GM23338 (cell line): Measurements from ENCODE around the gene CTNND2. TPM values are rescaled to one million over a fixed set of nuclear protein-coding genes. Genes with fewer than 3 reads are reported as not detected.

Source experiments
- ATAC-seq: fragments of 200-7000 bp; cut with Tn5 transposase; 3 replicates; pipeline ENCODE4 v1.9.1; 2020
- DNase-seq: peaks from one replicate; pipeline ENCODE4 v3.0.0-alpha.2; 2015; ENCODE audit warnings: low spot score
- H2AFZ ChIP-seq: fragments of 200-600 bp; sonication (generic); 2 replicates; pipeline ENCODE4 v1.8.0; 2016; ENCODE audit warnings: antibody characterized with exemption, mild to moderate bottlenecking, moderate library complexity
- H3F3A ChIP-seq: fragments of 200-600 bp; sonication (generic); replicated peaks from 2 replicates; pipeline ENCODE4 v1.8.0; 2017; ENCODE audit warnings: antibody characterized with exemption, mixed run types, low read depth
- H3K27ac ChIP-seq: fragments of 200-600 bp; sonication (generic); 2 replicates; pipeline ENCODE4 v1.6.1; 2016; ENCODE audit warnings: low read depth
- H3K27me3 ChIP-seq: fragments of 200-600 bp; sonication (generic); 2 replicates; pipeline ENCODE4 v1.8.0; 2016; ENCODE audit warnings: mild to moderate bottlenecking, mixed run types, moderate library complexity; ENCODE audit not compliant: insufficient read depth
- H3K36me3 ChIP-seq: fragments of 200-600 bp; sonication (generic); 2 replicates; pipeline ENCODE4 v1.8.0; 2016; ENCODE audit warnings: mild to moderate bottlenecking; ENCODE audit not compliant: insufficient read depth
- H3K4me1 ChIP-seq: fragments of 200-600 bp; sonication (generic); 2 replicates; pipeline ENCODE4 v1.8.0; 2016; ENCODE audit warnings: mild to moderate bottlenecking, moderate library complexity; ENCODE audit not compliant: insufficient read depth
- H3K4me2 ChIP-seq: fragments of 200-600 bp; sonication (generic); 2 replicates; pipeline ENCODE4 v1.7.1; 2017; ENCODE audit warnings: mixed run types
- H3K4me3 ChIP-seq: fragments of 200-600 bp; sonication (generic); 2 replicates; pipeline ENCODE4 v1.6.1; 2016; ENCODE audit warnings: mixed run types
- H3K79me2 ChIP-seq: fragments of 200-600 bp; sonication (generic); replicated peaks from 2 replicates; pipeline ENCODE4 v1.8.0; 2017; ENCODE audit warnings: mild to moderate bottlenecking; ENCODE audit not compliant: insufficient read depth
- H3K9me2 ChIP-seq: fragments of 200-600 bp; sonication (generic); 2 replicates; pipeline ENCODE4 v1.8.0; 2017; ENCODE audit not compliant: insufficient read depth
- H4K20me1 ChIP-seq: fragments of 200-600 bp; sonication (generic); replicated peaks from 2 replicates; pipeline ENCODE4 v1.8.0; 2017; ENCODE audit warnings: mild to moderate bottlenecking; ENCODE audit not compliant: insufficient read depth
- H3K27ac Mint-ChIP-seq: 2 replicates; pipeline ENCODE4 v1.8.0; 2020; ENCODE audit warnings: inconsistent platforms, mild to moderate bottlenecking, moderate library complexity, mixed read lengths
- H3K27me3 Mint-ChIP-seq: 3 replicates; pipeline ENCODE4 v1.8.0; 2022; ENCODE audit warnings: low read depth, mild to moderate bottlenecking, moderate library complexity, mixed read lengths, inconsistent platforms; ENCODE audit not compliant: insufficient read depth, poor library complexity
- H3K36me3 Mint-ChIP-seq: 3 replicates; pipeline ENCODE4 v1.8.0; 2021; ENCODE audit warnings: low read depth, mild to moderate bottlenecking, inconsistent platforms, moderate library complexity, mixed read lengths
- H3K4me1 Mint-ChIP-seq: 3 replicates; pipeline ENCODE4 v1.8.0; 2020; ENCODE audit warnings: mild to moderate bottlenecking, inconsistent platforms, mixed read lengths
- H3K4me3 Mint-ChIP-seq: 3 replicates; pipeline ENCODE4 v1.8.0; 2021; ENCODE audit warnings: moderate library complexity, mild to moderate bottlenecking, inconsistent platforms, mixed read lengths
- H3K9me3 Mint-ChIP-seq: 3 replicates; pipeline ENCODE4 v1.8.0; 2020; ENCODE audit warnings: moderate library complexity, mild to moderate bottlenecking, inconsistent platforms, mixed read lengths
- CREB1 ChIP-seq: fragments of 250-450 bp; sonication (Bioruptor Pico); IDR thresholded peaks from 2 replicates; pipeline ENCODE4 v1.5.0; 2020; ENCODE audit warnings: low read depth, mild to moderate bottlenecking, moderate library complexity
- ETS1 ChIP-seq: IDR thresholded peaks from 2 replicates; pipeline ENCODE4 v1.6.1; 2016; ENCODE audit warnings: antibody characterized with exemption
- EZH2 ChIP-seq: fragments of 200-600 bp; sonication (generic); IDR thresholded peaks from one replicate; pipeline ENCODE4 v1.8.0; 2017; ENCODE audit warnings: antibody characterized with exemption, mild to moderate bottlenecking, low read depth; ENCODE audit not compliant: unreplicated experiment
- EZH2phosphoT487 ChIP-seq: fragments of 200-600 bp; sonication (generic); IDR thresholded peaks from one replicate; pipeline ENCODE4 v1.8.1; 2018; ENCODE audit warnings: antibody characterized with exemption; ENCODE audit not compliant: unreplicated experiment
- JUNB ChIP-seq: IDR thresholded peaks from one replicate; pipeline ENCODE4 v1.6.1; 2016; ENCODE audit warnings: antibody characterized with exemption; ENCODE audit not compliant: unreplicated experiment
- POLR2AphosphoS5 ChIP-seq: IDR thresholded peaks from 2 replicates; pipeline ENCODE4 v1.6.1; 2016; ENCODE audit warnings: antibody characterized with exemption, low read depth
- REST ChIP-seq: IDR thresholded peaks from one replicate; pipeline ENCODE4 v1.6.1; 2018; ENCODE audit warnings: antibody characterized with exemption; ENCODE audit not compliant: unreplicated experiment
- ZNF114 ChIP-seq: fragments of 250-450 bp; sonication (Bioruptor Pico); IDR thresholded peaks from 2 replicates; pipeline ENCODE4 v1.5.0; 2020; ENCODE audit warnings: mild to moderate bottlenecking, moderate library complexity
- ZNF331 ChIP-seq: fragments of 250-450 bp; sonication (Bioruptor Pico); IDR thresholded peaks from 2 replicates; pipeline ENCODE4 v1.5.0; 2020; ENCODE audit warnings: low read depth, mild to moderate bottlenecking, moderate library complexity
- ZNF462 ChIP-seq: fragments of 250-450 bp; sonication (Bioruptor Pico); IDR thresholded peaks from 2 replicates; pipeline ENCODE4 v1.5.0; 2020; ENCODE audit warnings: mild to moderate bottlenecking, moderate library complexity
- polyA plus RNA-seq: library from polyadenylated mRNA; unstranded; fragments of >200 nt; fragmentation: Nextera tagmentation; extraction: Ambion mirVana; gene quantifications from 2 replicates; pipeline ENCODE4 v1.2.1, GENCODE V29; 2016
- total RNA-seq: library from RNA; depleted of rRNA; stranded (reverse); fragments of >200 nt; shearing (Covaris generic); gene quantifications from 2 replicates; pipeline ENCODE4 v1.2.3, GENCODE V29; 2014

The CTNND2 gene
- total and polyA plus RNA-seq, 2 experiments from 2014 or later, result 5.1 to 7.0 TPM

GRCh38 chr5:11045411-11045810, 858.8 kb downstream of the CTNND2 start:
- H3K27ac Mint-ChIP-seq, result no peak overlapping the region
- DNase-seq (no peak), ATAC-seq (no peak)
- Histone ChIP-seq H3K9me2 (no peaks in the 10 kb centered on the region), H3K27me3 (no peaks in the 10 kb centered on the region), H4K20me1 (no peaks in the 10 kb centered on the region), H3F3A (no peaks in the 10 kb centered on the region), H3K4me2 (no peak overlapping the region), H3K79me2 (no peaks in the 10 kb centered on the region), H3K27ac (no peak overlapping the region), H3K4me1 (no peaks in the 10 kb centered on the region), H2AFZ (no peak overlapping the region), H3K4me3 (no peak overlapping the region), H3K36me3 (no peaks in the 10 kb centered on the region)
- H3K4me1 Mint-ChIP-seq, result peaks cover 4% of the 10 kb centered on the region; the same call in 2 of the 3 replicates
- no peak for TF ChIP-seq EZH2
- TF ChIP-seq REST, result no peak
- TF ChIP-seq ZNF331 (CRISPR knock-in tag), result no peak
- TF ChIP-seq ZNF114 (CRISPR knock-in tag), result no peak
- no peak for TF ChIP-seq EZH2phosphoT487
- no peak for TF ChIP-seq POLR2AphosphoS5
- no peak for TF ChIP-seq ZNF462
- TF ChIP-seq ETS1, result no peak
- TF ChIP-seq JUNB, result no peak
- no peak for TF ChIP-seq CREB1 (CRISPR knock-in tag)
- H3K36me3 Mint-ChIP-seq, result no peaks in the 10 kb centered on the region
- H3K9me3 Mint-ChIP-seq, result no peaks in the 10 kb centered on the region
- H3K27me3 Mint-ChIP-seq, result peaks cover 2% of the 10 kb centered on the region
- no peak overlapping the region for H3K4me3 Mint-ChIP-seq
